GM12892 (cell line): ENCODE measurements around the gene DENND1A.
"Not testable (repeated sequence)": the region's sequence is repeated elsewhere in the genome, so short reads cannot be mapped to it uniquely, and the experiment has no call there.

Experiments
- POLR2A ChIP-seq: IDR thresholded peaks from 2 replicates; pipeline ENCODE4 v1.6.1; 2011; ENCODE audit warnings: low read depth, low read length, control low read depth
- POLR2AphosphoS5 ChIP-seq: IDR thresholded peaks from 2 replicates; pipeline ENCODE4 v1.6.1; 2011; ENCODE audit warnings: low read depth, low read length, control low read depth

DNA sequence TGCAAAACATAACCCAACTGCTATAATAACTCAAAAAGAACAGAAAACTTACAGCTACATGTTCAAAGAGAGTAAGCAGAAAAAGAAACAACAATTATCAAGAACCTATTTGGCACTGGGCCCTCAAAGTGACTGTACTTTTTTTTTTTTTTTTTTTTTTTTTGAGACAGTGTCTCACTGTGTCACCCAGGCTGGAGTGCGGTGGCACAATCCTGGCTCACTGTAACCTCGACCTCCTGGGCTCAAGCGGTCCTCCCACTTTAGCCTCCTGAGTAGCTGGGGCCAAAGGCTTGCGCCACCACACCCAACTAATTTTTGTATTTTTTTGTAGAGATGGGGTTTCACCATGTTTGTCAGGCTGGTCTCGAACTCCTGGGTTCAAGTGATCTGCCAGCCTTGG is 114.1 kb downstream of the DENND1A start:
- TF ChIP-seq POLR2AphosphoS5, POLR2A: not testable (repeated sequence)
